ENCODE data around the gene POLDIP3.

DNA sequence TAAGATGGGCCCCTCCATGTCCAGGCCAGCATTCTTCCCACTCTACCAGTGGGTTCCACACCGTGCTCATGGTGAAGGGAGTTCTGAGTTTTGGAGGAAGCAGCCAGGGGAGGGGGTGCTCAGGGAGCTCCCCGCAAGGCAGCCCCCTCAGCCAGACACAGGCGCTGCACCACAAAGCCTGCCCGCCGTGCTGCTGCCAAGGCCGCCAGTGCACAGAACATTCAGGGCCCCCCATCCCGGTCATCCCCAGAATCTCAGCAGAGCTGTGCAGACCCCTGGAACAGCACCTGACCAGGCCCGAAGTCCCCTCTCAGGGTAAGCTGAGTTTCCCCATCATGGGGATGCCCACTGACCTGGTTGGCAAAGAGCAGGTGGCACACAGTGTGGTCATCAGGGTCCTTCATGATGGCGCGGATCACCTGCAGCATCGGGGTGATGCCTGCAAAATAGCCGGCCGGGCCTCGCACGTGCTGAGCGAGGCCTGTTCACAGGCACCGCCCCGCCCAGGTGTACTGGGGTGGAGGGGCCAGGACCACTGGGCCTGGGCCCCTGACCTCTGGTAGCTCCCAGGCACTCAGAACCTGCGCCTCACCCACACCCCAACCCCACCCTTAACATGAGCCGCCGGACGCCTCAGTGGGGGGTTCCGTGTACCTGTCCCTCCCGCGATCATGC lies 12.4 kb upstream of the POLDIP3 start:
- no peak for TF ChIP-seq POLR2AphosphoS5 (IDR thresholded peaks at IDR 0.05)
- TF ChIP-seq, protein P1, sequence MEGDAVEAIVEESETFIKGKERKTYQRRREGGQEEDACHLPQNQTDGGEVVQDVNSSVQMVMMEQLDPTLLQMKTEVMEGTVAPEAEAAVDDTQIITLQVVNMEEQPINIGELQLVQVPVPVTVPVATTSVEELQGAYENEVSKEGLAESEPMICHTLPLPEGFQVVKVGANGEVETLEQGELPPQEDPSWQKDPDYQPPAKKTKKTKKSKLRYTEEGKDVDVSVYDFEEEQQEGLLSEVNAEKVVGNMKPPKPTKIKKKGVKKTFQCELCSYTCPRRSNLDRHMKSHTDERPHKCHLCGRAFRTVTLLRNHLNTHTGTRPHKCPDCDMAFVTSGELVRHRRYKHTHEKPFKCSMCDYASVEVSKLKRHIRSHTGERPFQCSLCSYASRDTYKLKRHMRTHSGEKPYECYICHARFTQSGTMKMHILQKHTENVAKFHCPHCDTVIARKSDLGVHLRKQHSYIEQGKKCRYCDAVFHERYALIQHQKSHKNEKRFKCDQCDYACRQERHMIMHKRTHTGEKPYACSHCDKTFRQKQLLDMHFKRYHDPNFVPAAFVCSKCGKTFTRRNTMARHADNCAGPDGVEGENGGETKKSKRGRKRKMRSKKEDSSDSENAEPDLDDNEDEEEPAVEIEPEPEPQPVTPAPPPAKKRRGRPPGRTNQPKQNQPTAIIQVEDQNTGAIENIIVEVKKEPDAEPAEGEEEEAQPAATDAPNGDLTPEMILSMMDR (IDR thresholded peaks at IDR 0.05): no peak
- no peak for TF ChIP-seq POLR2A (IDR thresholded peaks at IDR 0.05)

Measured in sigmoid colon (tissue), 4 donors.